ENCODE results near the gene TMC8.

GRCh38 chr17:78175643-78175981 is 45.0 kb downstream of the TMC8 start:
- TF ChIP-seq CREB1 (IDR thresholded peaks at IDR 0.05; ENCODE audit: low read depth), result no peak
- TF ChIP-seq YY1 (IDR thresholded peaks at IDR 0.05; ENCODE audit: low read depth), result no peak
- no peak for TF ChIP-seq EP300 (IDR thresholded peaks at IDR 0.05; ENCODE audit: borderline replicate concordance)
- no peak for TF ChIP-seq TAF1 (IDR thresholded peaks at IDR 0.05; ENCODE audit: low read depth)
- TF ChIP-seq, protein P1, sequence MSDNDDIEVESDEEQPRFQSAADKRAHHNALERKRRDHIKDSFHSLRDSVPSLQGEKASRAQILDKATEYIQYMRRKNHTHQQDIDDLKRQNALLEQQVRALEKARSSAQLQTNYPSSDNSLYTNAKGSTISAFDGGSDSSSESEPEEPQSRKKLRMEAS (IDR thresholded peaks at IDR 0.05), result no peak
- no peak for TF ChIP-seq TEAD4 (IDR thresholded peaks at IDR 0.05)
- TF ChIP-seq EGR1 (IDR thresholded peaks at IDR 0.05), result no peak
- no peak for TF ChIP-seq RAD21 (IDR thresholded peaks at IDR 0.05; ENCODE audit: low read depth)
- TF ChIP-seq TCF12 (IDR thresholded peaks at IDR 0.05; ENCODE audit: low read depth), result no peak

Data from Ishikawa (cell line).